Measurements from ENCODE around the gene TOM1. TPM values are rescaled to one million over a fixed set of nuclear protein-coding genes. Genes with fewer than 3 reads are reported as not detected.

The TOM1 gene
- total RNA-seq, 4 donors from 2014 or later, result 96.6 to 175 (median 129) TPM

- no peak for TF ChIP-seq CTCF (IDR thresholded peaks at IDR 0.05)
- TF ChIP-seq POLR2A (IDR thresholded peaks at IDR 0.05), result no peak
- peaks cover 0 to 8% (median 0%) of the 10 kb centered on the region in 3 donors for H3K36me3 ChIP-seq
- peaks cover 0 to 30% (median 10%) of the 10 kb centered on the region in 4 donors for H3K4me1 ChIP-seq
- H3K27ac ChIP-seq, result peak overlapping the region; percentile 88 to 97 (median 94)
- no peaks in the 10 kb centered on the region for H3K27me3 ChIP-seq
- DNase-seq, result peak in 1 of 3 donors; percentile 66
- H3K9me3 ChIP-seq, result no peaks in the 10 kb centered on the region
- peak overlapping the region in 2 of 4 donors; percentile 59 to 70 for H3K4me3 ChIP-seq
Measured at GRCh38 chr22:35301372-35301874, 1.7 kb downstream of the TOM1 start.

DNA sequence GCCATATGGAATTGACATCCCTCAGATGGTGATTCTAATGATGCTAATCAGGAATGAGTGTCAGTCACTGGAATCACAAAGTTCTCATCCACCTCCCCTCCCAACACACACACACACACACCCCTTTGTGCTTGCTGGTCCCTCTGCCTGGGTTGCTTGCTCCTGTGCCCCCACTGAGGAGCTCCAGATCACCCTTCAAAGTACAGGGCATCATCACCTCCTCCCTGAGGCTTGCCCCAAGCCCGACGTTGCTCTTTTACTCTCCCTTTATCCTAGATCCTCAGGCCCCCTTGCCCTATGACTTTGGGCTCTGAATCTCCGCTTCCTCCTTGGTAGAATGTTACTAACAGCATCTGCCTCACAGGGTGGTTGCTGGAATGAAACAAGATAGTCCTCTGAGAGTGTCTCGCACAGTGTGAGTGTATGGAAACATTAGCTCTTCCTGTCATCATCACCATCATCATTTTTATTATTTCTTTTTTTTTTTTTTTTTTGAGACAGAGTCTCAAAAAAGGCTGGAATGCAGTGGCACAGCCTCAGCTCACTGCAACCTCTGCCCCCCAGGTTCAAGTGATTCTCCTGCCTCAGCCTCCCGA lies 3.4 kb downstream of the TOM1 start:
- Histone ChIP-seq H3K4me3 (no peak overlapping the region), H3K27me3 (no peaks in the 10 kb centered on the region), H3K4me1 (peaks cover 0 to 46% (median 16%) of the 10 kb centered on the region in 4 donors), H3K27ac (no peak overlapping the region), H3K9me3 (no peaks in the 10 kb centered on the region), H3K36me3 (peaks cover 0 to 8% (median 0%) of the 10 kb centered on the region in 3 donors)
- no peak for DNase-seq
- TF ChIP-seq CTCF (IDR thresholded peaks at IDR 0.05) (no peak), POLR2A (IDR thresholded peaks at IDR 0.05) (no peak)

DNA sequence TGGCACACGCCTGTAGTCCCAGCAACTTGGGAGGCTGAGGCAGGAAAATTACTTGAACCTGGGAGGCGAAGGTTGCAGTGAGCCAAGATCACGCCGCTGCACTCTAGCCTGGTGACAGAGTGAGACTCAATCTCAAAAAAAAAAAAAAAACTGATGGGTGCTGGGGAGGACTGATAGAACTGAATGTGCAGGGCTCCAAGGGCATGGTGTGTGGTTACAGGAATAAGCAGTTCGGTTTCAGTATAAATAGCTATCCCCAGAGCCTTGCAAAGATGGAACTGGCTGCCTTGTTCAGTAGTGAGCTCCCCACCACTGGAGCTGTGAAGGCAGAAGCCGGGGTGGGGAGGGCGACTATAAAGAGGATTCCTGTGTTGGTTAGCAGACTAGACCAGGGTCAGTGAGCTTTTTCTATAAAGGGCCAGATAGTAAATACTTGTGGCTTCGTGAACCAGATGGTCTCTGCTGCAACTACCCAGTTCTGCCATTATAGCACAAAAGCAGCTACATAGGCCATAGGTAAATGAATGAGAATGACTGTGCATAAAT lies 5.9 kb downstream of the TOM1 start:
- H3K4me1 ChIP-seq, result peaks cover 0 to 49% (median 24%) of the 10 kb centered on the region in 4 donors
- TF ChIP-seq POLR2A (IDR thresholded peaks at IDR 0.05), result no peak
- TF ChIP-seq CTCF (IDR thresholded peaks at IDR 0.05), result no peak
- no peak overlapping the region for H3K27ac ChIP-seq

GRCh38 chr22:35306350-35306967 lies 6.8 kb downstream of the TOM1 start:
- Histone ChIP-seq H3K9me3 (no peaks in the 10 kb centered on the region), H3K36me3 (peaks cover 0 to 13% (median 0%) of the 10 kb centered on the region in 3 donors), H3K27me3 (no peaks in the 10 kb centered on the region), H3K27ac (no peak overlapping the region), H3K4me1 (peaks cover 0 to 45% (median 20%) of the 10 kb centered on the region in 4 donors), H3K4me3 (no peak overlapping the region)
- no peak for DNase-seq
- TF ChIP-seq POLR2A (IDR thresholded peaks at IDR 0.05), result no peak
- TF ChIP-seq CTCF (IDR thresholded peaks at IDR 0.05), result no peak

More for the DNA sequence above, 5.9 kb downstream of the TOM1 start:
- Histone ChIP-seq H3K27me3 (no peaks in the 10 kb centered on the region), H3K9me3 (no peaks in the 10 kb centered on the region), H3K4me3 (no peak overlapping the region), H3K36me3 (peaks cover 0 to 13% (median 0%) of the 10 kb centered on the region in 3 donors)
- DNase-seq, result no peak

GRCh38 chr22:35307372-35307771 lies 7.7 kb downstream of the TOM1 start:
- Histone ChIP-seq H3K4me3 (no peak overlapping the region), H3K27ac (no peak overlapping the region), H3K27me3 (no peaks in the 10 kb centered on the region), H3K36me3 (peaks cover 0 to 13% (median 0%) of the 10 kb centered on the region in 3 donors), H3K4me1 (peaks cover 0 to 40% (median 20%) of the 10 kb centered on the region in 4 donors), H3K9me3 (no peaks in the 10 kb centered on the region)
- no peak for DNase-seq
- no peak for TF ChIP-seq POLR2A (IDR thresholded peaks at IDR 0.05)
- TF ChIP-seq CTCF (IDR thresholded peaks at IDR 0.05), result no peak

Measured in Peyer's patch (tissue), 4 donors.